ENCODE results near the gene SNCB.
"Not testable (repeated sequence)": the region's sequence is repeated elsewhere in the genome, so short reads cannot be mapped to it uniquely, and the experiment has no call there.

Gene SNCB

DNA sequence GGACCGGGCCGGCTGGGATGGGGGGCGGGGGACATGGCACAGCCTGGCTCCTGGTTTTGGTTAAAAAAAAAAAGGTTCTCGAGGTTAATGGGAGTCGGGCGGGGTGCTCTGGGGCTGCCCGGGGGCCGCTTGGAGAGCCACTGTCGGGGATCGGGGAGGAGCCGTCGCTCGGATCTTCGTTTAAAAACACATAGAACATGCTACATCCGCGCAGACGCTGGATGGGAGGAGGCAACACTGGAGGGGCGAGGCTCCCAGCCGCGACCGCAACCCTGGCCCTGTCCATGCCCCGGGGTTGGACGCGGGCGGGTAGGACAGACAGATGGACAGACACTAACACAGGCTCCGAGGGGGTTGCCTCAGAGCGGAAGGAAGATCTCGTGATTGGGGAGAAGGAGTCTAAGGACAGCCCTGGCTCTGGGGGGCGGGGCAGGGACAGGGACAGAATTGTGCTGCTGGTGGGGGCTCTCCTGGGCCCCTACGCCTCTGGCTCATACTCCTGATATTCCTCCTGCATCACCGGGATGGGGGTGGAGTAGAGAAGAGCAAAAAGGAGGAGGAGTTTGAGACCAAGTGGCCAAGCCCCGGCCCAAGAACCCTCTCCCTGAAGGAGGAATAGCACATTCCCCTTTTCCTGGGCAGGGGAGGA lies 9.9 kb downstream of the SNCB start:
- DNase-seq: peak; percentile 6

DNA sequence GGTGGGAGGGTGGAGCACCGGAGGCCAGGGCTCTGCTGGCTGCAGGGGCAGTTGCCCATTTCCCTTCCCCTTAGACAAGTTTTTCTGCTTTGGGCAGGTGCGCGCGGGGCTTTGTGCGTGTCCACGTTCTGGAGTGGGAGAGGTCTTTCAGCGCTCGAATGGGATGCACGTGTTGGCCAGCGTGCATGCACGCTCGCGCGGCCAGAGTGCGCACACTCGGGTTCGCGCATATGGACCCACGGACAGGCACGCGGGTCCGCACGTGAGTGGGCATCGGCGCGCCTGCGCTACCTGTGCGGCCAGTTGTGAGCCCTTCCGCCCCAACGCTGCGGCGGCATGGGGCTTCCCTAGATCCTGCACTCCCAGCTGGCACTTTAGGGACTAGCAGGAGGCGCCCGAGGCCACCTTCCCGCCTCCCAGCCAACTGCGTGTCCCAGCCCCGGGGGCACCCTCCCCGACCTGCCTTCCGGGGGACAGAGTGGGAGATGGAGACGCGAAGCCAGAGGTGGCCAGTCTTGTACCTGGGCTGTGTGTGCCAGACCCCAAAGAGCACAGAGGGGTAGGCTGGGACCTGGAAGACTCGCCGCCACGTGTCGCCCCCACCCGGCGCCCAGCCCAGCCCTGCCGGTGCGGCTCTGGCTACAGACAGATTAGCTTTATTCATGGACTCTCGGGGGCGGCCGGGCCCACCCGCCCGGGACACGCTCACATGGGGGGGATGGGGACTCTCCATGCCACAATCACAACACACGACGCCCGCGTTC lies 10.6 kb downstream of the SNCB start:
- no peak for DNase-seq

DNA sequence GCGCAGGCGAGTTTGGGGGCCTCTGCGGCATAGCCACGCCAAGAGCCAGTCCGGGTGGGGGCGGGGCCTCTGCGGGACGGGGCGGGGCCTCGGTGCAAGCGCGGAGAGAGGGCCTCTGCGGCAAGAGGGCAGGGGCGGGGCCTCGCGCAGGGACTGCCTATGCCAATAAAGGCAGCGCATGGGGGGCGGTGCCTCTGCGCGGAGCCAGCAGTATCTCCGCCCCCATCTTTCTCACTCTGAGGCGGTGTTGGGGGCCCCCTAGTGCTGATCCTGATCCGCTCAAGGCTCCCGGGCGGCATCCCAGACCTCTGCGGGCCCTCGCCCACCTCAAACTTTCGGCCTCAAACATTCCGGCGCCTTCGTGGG lies 11.1 kb downstream of the SNCB start:
- DNase-seq: peak; percentile 83

DNA sequence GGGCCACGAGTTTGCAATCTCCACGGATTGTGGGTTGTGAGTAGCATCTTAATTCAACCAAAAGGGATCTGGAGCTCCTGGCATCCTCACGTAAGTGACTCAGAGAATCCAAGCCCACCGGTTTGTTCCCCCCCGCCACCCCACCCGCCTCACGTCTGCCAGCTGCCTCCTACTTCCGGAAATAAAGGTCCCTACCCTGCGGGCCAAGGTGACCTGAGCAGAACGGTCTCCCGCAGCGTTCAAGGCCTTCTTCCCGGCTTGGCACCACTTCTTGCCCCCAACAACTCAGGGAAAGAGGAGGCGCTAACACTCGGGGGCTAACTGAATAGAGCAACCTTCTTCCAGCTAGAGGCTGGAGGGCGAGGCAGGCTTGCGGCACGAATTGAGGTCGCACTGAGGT lies 11.6 kb downstream of the SNCB start:
- no peak for DNase-seq

DNA sequence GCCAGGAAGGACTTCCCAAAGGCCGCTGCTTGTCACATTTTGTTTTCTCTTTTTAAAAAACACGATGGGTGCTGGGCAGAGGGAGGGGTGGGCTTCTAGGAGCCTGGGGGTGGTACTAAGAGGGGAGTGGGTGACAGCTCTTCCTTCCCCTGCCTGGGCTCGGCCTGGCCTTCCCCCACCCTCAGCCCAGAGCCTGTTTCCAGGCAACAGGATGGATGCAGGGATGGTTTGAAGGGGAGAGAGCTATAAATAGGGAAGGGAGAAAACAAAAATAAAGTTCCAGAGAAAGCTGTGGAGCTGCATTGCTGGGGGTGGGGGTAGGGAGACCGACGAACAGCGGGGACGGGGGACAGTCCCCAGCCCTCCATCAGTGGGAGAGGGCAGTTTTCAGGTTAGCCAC lies 13.8 kb downstream of the SNCB start:
- no peak for DNase-seq

DNA sequence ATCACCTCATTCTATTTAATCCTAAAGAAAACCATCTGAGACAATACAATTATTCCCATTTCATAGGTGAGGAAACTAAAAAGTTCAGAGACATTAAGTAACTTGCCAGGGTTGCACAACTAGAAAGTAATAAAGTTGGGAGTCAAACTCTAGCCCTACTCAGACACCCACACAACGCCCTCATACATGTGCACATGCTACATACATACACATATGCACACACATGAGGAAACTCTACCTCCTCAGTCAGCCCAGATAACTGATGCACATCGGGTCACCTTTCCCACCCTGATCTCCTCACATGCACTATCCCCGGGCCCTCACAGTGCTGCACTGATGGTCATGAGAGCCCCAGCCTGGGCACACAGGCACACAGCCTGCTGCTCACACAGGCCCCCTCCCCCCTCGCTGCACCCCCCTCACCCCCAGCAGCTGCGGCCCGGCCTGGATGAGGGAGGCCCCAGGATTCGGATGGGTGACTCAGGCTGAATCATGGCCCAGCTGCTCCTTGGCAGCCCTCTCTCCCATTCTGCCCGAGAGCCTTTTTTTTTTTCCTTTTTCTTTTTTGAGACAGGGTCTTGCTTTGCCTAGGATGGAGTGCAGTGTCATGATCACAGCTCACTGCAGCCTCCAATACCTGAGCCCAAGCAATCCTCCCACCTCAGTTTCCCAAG lies 15.4 kb downstream of the SNCB start:
- DNase-seq: no peak

DNA sequence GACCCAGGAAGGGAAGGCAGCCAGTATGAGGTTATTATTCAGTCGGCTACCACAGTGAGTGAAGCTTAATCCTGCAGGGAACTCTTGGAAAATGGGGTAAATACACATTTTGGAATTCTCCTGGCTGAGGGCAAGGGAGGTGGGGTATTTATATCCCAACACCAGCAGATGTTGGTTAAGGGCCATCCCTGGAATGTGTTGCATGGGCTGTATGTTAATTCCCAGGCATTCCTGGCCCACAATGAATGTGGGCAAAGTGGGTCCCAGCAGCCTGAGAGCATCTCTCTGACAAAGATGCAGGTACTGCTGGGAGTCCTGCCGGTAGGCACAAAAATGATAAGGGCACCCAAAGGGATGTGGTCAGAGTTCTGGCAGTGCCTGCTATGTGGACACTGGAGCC lies 17.5 kb downstream of the SNCB start:
- no peak for DNase-seq

DNA sequence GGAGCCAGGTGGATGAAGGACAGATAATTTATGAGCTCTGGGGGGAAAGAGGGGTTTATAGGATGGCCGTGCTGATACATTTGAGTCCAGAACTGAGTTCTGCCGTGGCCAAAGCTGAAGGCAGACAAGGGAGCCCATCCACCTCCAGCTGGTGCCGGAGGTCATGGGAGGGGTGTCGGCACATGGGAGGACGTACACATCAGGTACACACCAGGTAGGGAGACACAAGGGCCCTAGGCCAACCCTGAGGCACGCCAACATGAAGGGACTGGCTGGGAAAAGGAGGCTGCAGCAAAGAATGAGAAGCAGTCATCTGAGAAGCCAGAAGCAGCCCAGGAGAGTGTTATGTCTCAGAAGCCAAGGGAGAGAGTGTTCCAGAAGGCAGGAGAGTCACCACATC lies 18.3 kb downstream of the SNCB start:
- no peak for DNase-seq

DNA sequence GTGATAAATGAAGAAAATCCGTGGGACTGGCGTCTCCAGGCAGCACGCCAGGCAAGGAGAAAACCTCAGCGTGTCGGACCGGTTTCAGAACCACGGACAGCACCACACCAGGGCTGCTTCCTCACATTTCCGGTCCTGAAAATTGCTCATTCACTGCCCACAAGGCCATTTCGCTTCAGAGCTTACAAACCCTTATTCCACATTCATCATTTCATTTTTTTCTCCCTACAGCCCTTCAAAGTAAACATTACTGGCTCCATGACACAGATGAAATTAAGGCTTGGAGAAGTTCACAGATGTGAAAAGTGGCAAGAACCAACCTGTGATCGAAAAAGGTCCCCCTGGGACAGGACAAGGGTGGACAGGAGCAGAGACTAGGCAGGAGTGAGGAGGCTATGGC lies 18.9 kb downstream of the SNCB start:
- peak; percentile 68 for DNase-seq

DNA sequence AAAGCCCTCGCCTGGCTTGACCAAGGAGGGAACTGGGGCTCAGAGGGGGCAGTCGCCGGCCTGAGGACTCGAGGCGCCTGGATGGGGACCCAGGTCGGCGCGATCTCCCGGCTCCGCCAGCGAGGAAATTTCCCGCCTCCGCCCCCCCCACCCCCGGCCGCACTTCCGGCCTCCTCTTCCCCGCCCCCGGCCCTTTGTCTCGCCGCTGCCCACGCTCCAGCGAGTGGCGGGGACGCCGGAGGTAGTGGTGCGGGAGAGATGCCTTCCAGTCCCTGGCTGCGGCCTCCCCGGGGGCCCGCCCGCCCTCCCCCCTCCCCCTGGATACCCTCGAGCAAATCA lies 19.9 kb downstream of the SNCB start:
- no peak for DNase-seq

DNA sequence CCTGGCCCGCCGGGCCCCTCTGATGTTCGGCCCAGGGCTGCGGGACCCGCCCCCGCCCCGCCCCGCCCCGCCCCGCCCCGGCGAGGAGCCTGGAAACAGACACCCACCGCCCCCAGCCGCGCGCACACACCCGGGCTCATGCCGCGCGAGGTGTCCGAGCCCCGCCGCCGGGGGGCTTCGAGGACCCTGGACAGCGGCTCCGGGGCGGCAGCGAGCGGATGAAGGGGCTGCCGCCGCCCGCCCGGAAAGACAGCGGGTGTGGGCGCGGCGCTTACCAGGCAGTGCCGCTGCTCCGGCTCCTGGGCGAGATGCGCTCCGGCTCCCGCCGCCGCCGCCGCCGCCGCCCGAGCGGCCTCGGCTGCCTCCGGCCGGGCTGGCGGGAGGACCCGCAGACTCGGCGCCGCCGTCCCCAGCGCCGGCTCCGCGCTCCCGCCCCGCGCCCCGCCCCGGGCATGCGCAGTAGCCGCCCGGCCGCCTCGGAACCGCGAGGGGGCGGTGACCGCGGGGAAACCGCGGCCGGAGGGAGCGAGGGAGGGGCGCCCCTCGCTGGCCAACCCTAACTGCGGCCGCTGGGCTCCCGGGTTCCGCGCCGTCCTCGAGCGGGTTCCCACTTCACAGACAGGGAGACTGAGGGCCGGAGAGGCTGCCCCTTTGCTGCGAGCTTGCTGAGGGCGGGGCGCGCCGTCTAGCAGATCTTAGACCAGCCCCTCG lies 20.5 kb downstream of the SNCB start, which contains the start of gene GPRIN1:
GPRIN1 (minus strand) TSS at position 433 of the 711 bp plus-strand sequence. CDS start 10,322 bp downstream, outside the sequence.
- peak; percentile 62 for DNase-seq

DNA sequence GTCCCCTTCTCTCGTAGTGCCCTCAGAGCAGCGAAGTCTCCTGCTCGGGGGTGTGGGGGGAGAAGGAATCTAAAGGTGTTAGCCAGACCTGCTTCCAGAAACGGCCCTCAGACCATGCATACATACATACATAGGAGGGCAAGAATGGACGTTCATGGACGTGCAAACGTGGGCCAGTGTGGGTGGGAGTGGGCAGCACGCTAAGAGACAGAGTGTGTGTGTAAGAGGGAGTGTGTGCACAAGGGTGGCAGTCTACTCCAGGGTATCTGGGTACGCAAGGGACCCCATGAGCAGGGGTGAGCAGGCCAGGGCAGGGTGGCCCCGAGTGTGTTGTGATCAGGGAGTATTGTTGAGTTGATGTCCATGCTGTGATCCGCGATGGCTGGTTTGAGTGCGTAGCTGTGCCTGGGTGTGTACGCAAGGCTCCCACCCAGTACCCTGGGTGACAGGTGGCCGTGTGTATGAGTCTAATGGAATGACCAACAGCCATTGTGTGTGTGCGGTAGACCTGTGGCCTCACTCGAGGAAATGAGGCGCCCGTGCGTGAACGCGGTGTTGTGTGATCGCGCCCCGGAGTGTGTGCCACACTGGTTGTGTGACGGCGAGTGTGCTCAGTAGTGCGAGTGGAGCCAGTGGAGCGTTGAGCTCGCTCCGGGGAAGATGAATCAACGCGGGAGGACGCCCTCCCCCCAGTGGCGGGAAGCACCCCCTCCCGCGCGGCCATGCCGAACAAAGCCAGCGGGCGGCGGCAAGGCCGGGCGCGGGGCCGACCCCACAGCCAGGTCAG lies 21.2 kb downstream of the SNCB start:
- DNase-seq: no peak

DNA sequence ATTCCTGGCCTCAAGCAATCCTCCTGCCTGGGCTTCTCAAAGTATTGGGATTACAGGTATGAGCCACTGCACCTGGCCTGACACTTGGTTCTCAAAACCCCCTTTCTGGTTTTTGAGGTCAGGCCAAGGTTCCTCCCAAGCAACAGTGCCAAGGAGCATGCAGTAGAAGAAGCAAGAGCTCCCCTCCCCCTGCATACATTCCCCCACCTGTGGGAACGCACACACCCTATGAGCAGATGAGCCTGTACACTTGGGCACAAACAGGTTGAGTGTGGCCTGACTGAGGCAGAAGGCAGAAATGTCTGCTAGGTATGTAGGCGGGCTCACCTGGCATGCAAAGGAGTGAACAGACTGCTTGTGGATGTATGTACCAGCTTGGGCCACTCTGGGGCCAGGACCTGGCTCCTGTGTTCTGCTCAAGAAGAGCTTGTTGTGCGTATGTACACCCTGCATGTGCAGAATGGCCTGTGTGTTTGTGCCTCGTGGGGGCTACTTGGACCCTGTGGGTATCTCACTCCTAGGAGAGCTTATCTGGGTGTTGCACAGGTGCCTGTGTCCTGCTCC lies 22.1 kb downstream of the SNCB start:
- no peak for DNase-seq

DNA sequence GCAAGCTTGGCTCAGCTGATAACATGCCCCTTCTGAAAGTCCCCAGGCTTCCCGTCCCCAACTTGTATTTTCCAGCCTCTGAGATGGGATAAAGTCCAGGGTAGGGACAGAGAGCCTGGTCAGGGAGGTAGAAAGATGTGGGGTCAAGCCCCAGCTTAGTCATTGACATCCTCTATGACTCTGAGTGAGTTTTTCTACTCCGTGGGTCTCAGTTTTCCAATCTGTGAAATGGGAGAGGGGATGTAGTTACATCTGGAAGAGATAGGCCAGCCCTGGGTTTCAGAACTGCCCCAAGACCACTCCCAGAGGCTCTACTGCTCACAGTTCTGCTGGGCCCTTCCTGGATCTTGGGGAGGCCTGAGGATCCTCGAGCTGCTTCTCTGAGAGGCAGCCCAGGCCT lies 23.5 kb downstream of the SNCB start:
- no peak for DNase-seq

DNA sequence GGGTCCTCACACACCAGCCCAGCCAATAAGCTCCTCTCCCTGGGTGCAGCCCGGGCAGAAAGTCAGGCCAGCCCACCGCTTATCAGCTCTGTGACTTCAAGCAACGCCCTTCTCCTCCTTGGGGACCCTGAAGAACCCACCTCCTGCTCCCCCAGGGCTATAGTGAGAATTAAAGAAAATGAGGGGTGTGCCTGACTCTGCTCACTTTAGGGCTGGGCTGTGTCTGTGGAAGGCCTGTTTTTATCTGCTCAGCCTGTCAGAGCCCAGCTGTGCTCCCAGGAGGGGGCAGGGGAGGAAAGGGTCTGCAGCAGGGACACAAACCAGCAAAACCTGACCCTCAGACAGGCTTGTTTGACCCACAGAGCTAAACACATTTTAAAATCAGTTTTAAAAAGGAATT lies 24.3 kb downstream of the SNCB start:
- DNase-seq: no peak

DNA sequence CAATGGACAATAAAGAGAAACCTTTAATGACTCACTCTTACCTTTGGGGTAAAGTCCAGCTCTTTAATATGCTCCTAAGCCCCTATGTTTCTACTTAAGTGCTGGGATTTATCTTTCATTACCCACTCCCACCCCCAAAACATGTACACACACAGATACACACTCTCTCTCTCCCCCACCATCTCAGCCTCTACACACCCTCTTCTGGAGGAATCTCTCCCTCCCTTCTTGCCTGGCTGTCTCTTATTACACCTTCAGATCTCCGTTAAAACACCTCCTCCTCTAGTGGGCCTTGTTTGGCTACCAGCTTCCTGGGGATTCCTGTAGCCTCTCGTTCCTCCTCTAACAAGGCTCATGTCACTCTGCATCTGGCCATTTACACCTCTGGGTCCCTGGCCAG lies 27.2 kb downstream of the SNCB start:
- no peak for DNase-seq

DNA sequence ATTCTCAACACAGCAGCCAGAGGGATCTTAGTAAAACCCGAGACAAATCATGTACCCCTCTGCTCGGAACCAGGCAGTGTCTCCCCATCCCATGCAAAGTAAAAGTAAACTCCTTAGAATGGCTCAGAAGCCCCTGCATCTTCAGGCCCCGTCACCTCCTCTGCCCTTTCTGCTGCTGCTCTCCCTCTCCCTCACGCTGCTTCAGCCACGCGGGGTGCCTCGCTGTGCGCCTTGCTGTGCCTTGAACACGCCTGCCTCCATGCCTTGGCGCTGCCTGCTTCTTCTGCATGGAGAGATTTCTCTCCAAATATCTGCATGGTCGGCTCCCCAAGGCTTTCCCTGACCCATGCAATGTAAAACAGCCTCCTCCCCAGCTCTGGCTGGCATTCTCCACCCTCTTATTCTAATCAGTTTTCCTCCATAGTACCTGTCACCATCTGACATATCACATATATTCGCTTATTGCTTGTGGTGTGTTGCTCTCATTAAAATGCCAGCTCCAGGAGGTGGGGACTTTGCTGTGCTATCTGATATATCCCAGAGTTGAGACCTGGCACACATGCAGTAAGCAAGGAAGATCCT lies 28.3 kb downstream of the SNCB start:
- no peak for DNase-seq

DNA sequence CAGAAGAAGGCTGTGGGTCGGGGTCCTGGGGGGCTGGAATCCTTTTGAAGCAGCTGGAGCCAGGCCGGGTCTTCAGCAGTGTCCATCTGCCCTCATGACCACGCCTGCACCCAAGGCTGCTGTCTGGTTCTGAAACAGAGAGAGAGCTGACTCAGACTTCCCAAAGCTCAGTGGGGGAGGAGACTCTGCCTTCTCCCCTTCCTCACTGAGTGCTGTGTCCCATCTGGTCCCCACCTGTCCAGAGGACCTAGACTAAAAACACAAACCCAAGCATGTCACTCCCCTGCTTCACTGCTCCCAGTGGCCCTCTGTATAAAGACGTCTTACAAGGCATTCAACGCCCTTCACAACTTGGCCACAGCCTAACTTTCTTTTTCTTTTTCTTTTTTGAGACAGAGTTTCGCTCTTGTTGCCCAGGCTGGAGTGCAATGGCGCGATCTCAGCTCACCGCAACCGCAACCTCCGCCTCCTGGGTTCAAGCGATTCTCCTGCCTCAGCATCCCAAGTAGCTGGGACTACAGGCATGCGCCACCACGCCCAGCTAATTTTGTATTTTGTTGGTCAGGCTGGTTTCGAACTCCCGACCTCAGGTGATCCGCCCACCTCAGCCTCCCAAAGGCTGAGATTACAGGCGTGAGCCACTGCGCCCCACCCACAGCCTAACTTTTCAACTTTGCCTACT lies 30.4 kb downstream of the SNCB start:
- DNase-seq: not testable (repeated sequence)

DNA sequence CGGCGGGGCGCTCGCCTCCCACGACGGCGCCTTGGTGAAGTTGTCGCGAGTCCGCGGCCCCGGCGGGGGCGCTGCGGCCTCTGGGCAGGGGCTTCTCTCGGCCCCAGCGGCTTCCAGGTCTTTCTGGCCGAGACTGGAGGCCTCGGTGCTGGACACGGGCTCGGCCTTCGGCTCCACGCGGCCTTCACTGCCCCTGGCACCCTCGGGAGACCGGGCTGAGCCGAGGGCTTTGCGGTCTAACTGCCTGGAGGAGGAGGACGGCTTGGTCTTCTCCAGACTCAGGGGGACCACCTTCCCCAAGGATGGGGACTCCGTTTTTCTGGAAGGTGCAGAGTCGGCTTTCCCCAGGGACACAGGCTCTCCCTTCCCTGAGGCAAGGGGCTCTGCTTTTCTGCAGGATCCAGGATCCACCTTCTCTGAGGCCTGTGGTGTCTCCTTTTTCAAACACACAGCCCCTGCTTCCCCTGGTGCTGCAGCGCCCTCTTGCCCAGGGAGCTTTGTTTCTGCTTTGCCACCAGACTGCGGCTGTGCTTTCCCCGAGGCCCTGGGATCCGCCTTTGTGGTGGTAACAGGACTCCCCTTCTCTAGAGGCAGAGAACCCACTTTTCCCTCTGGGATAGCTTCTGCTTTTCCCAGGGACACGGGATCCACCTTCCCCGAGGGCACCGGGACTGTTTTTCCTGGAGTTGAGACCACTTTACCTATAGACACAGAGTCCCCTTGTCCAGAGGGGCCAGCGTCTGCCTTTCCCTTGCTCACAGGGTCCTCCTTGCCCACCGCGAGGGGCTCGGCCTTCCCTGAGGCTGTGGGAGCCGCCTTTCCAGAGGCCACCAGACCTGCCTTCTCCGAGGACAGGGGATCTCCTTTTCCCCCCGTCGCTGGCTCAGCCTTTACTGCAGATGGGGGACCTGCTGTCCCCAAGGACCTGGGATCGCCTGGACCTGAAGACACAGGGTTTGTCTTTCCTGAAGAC lies 32.6 kb downstream of the SNCB start:
- DNase-seq: no peak
